Measurements from ENCODE around the gene TINAGL1. TPM values are rescaled to one million over a fixed set of nuclear protein-coding genes. Genes with fewer than 3 reads are reported as not detected.

TINAGL1 gene
- total and polyA plus RNA-seq, 10 of the 15 experiments (the other 5 are each of a cell fraction or from before 2014, with no cell fraction given) = 0.20 to 0.49 (median 0.23) TPM; not detected in 7

DNA sequence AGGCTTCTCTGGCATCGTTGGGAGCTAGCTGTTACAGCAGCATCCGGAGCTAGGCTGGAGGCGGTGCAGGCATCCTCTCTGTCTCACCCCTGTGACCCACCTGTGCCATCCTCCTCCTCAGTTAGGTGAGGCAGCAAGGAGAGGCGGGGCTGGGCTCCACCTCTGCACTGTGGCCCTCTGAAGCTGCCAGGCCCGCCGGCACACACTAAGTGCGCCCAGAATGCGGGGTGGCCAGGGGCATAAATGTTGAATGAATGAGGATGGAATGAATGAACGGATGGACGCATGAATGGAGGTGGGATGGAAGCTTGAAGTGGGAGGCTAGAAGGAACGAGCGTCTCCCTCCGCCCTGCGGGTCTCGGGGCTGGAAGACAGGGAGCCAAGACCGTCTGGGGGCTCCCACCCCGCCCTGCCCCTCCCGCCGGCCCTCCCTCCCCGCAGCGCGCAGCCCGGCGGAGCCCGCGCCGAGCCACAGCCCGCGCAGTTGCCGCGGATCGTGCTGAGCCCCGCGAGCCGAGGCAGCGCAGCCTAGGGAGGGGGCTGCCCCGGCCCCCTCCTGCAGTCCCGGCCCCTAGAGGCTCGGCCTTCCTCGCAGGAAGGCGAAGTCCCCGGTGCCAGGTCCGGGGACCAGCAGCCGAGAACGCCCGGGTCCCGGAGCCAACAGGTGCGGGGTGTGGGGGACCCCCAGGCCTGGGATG, 41.1 kb downstream of the TINAGL1 start, which contains the start of gene HCRTR1 (continued):
- TF ChIP-seq, protein P1, sequence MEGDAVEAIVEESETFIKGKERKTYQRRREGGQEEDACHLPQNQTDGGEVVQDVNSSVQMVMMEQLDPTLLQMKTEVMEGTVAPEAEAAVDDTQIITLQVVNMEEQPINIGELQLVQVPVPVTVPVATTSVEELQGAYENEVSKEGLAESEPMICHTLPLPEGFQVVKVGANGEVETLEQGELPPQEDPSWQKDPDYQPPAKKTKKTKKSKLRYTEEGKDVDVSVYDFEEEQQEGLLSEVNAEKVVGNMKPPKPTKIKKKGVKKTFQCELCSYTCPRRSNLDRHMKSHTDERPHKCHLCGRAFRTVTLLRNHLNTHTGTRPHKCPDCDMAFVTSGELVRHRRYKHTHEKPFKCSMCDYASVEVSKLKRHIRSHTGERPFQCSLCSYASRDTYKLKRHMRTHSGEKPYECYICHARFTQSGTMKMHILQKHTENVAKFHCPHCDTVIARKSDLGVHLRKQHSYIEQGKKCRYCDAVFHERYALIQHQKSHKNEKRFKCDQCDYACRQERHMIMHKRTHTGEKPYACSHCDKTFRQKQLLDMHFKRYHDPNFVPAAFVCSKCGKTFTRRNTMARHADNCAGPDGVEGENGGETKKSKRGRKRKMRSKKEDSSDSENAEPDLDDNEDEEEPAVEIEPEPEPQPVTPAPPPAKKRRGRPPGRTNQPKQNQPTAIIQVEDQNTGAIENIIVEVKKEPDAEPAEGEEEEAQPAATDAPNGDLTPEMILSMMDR (IDR thresholded peaks at IDR 0.05 in 2 of 3, conservative IDR thresholded peaks at IDR 0.05 in 1 of 3; ENCODE audit: control insufficient read depth in 2 of 3, extremely low read depth in 1 of 3, insufficient read depth in 1 of 3, low read depth in 3 of 3, low read length in 3 of 3) = no peak
- TF ChIP-seq SRF (IDR thresholded peaks at IDR 0.05; ENCODE audit: low read depth in 2 of 2, low read length in 2 of 2) = no peak

DNA sequence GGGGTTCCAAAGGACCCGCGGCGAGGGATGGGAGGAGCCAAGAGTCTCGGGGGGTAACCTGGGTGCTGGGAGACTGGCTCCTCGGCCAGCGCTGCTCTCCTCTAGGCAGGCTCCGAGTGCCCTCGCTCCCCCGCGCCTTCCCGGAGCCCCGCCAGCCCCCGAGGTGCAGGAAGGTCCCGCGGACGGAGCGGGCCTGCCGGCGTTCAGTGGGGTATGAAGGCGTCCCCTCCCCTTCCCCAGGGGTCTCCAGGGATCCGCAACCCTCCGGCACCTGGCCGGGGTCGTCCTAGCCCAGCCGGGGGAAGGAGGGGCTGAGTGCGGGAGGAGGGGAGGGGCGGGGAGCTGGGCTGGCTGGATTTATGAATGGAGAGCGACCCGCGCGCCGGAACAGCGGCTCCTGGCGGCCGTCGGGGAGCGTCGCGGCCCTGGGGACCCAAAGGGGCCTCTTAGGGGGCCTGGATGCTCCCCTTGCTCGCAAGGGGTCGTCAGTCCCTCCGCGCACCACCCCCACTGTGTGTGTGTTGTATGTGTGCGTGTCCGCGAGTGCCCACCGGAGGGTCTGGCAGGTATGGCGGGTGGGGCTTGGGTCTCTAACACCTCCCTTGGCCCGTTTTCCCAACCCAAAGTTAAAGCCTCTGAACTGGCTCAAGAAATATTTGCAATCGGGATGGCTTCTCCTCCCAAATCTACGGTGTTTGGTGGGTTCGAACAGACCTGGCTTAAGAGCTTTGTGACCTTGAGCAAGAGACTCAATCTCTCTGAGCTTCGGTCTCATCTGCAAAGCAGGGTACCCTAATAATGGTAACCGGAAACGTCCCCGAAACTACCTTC, 41.8 kb downstream of the TINAGL1 start:
- H3K36me3 ChIP-seq (ENCODE audit: control insufficient read depth in 2 of 2, insufficient read depth in 2 of 2, low read length in 1 of 2) = no peaks in the 10 kb centered on the region
- H2AFZ ChIP-seq (ENCODE audit: control insufficient read depth, low read depth, low read length) = peak overlapping the region; percentile 28; the same call in 1 of the 2 replicates
- no peaks in the 10 kb centered on the region for H3K9me3 ChIP-seq (replicated peaks; ENCODE audit: control insufficient read depth, insufficient read depth, low read length)
- H4K20me1 ChIP-seq (ENCODE audit: control insufficient read depth, insufficient read depth) = no peaks in the 10 kb centered on the region
- WGBS (ENCODE audit: insufficient coverage, insufficient replicate concordance, low lambda C conversion rate, missing lambda C conversion rate) = 26% methylated on average over 44 of the region's 56 CpGs
- H3K27ac ChIP-seq (ENCODE audit: control insufficient read depth, insufficient read depth) = no peak overlapping the region
- POLR2A ChIA-PET = interaction anchor here (0.9 kb wide), 1 partner anchor 26 kb away, joined by 3 read pairs; no protein-coding TSS in a partner anchor
- in situ Hi-C loops (cut with MboI) = no loop called here
- DNase-seq (ENCODE audit: low read depth, low spot score) = no peak
- H3K4me1 ChIP-seq (ENCODE audit: control insufficient read depth, insufficient read depth, low read length) = no peaks in the 10 kb centered on the region; the same call in 1 of the 2 replicates
- no TSS peak for BruUV-seq (replicated peaks)
- RAD21 ChIA-PET (ENCODE audit: unreplicated experiment) = interaction anchor here (0.6 to 3.2 kb wide), 17 partner anchors 12 to 435 kb away, joined by 3 to 10 read pairs (median 4); partner anchors contain the start of gene PEF1
- SMC1A ChIA-PET (ENCODE audit: uncharacterized antibody, unreplicated experiment) = interaction anchor here (0.7 to 3.2 kb wide), 16 partner anchors 9 to 170 kb away, joined by 3 to 16 read pairs (median 4); no protein-coding TSS in a partner anchor
- no peaks in the 10 kb centered on the region; a peak in 2 of 4 replicates for H3K27me3 ChIP-seq (replicated peaks in 1 of 2; ENCODE audit: control insufficient read depth in 2 of 2, insufficient read depth in 2 of 2, low read length in 1 of 2)
- H3K4me3 ChIP-seq = no peak overlapping the region
- H3K9ac ChIP-seq (ENCODE audit: control insufficient read depth, insufficient read depth, low read length) = no peak overlapping the region
- intact Hi-C loops (cut with micrococcal nuclease; ENCODE audit: unreplicated experiment) = loop anchor here (1.0 to 2.0 kb wide), 2 partner anchors 23 to 54 kb away; no protein-coding TSS in a partner anchor
- ATAC-seq = peak; percentile 91
- no peaks in the 10 kb centered on the region for H3K79me2 ChIP-seq (ENCODE audit: control insufficient read depth, insufficient read depth, low read length)
- peak overlapping the region; percentile 68; the same call in 1 of the 2 replicates for H3K4me2 ChIP-seq (ENCODE audit: control insufficient read depth, insufficient read depth)
- no peak for FAIRE-seq
- CTCF ChIA-PET = interaction anchor here (0.7 to 4.9 kb wide), 27 partner anchors 8 to 434 kb away, joined by 3 to 61 read pairs (median 7); partner anchors contain the start of genes FABP3 and PEF1
- peak; percentile 63 for TF ChIP-seq SMC3 (IDR thresholded peaks at IDR 0.05; ENCODE audit: borderline replicate concordance, low read length)
- no peak for TF ChIP-seq ETV6 (conservative IDR thresholded peaks at IDR 0.05 in 1 of 2, IDR thresholded peaks at IDR 0.05 in 1 of 2; ENCODE audit: borderline replicate concordance in 1 of 2, low read depth in 1 of 2)
- TF ChIP-seq, protein P1 (IDR thresholded peaks at IDR 0.05 in 2 of 3, conservative IDR thresholded peaks at IDR 0.05 in 1 of 3; ENCODE audit: control insufficient read depth in 2 of 3, extremely low read depth in 1 of 3, insufficient read depth in 1 of 3, low read depth in 3 of 3, low read length in 3 of 3) = peak; percentile 71 to 93 (median 71)
- TF ChIP-seq EGR1 (IDR thresholded peaks at IDR 0.05; ENCODE audit: borderline replicate concordance in 1 of 2, low read depth in 2 of 2, low read length in 2 of 2) = no peak
- TF ChIP-seq, protein P2, sequence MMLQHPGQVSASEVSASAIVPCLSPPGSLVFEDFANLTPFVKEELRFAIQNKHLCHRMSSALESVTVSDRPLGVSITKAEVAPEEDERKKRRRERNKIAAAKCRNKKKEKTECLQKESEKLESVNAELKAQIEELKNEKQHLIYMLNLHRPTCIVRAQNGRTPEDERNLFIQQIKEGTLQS (IDR thresholded peaks at IDR 0.05; ENCODE audit: borderline replicate concordance, extremely low read depth, low read depth, low read length) = no peak
- TF ChIP-seq LARP7 (IDR thresholded peaks at IDR 0.05) = peak; percentile 25; the same call in 1 of the 2 replicates
- TF ChIP-seq GATAD2B (conservative IDR thresholded peaks at IDR 0.05; ENCODE audit: low read depth) = peak; percentile 49; the same call in 1 of the 2 replicates
- TF ChIP-seq FOXK2 (IDR thresholded peaks at IDR 0.05) = no peak
- TF ChIP-seq RAD21 (IDR thresholded peaks at IDR 0.05; ENCODE audit: insufficient read depth, low read depth, low read length) = peak; percentile 64
- peak; percentile 74; the same call in 1 of the 2 replicates for TF ChIP-seq YY1 (IDR thresholded peaks at IDR 0.05; ENCODE audit: low read depth, low read length)

Data from GM12878 (cell line).